GM19328 (cell line): ENCODE results near the gene PHPT1.
"Not testable (repeated sequence)": the region's sequence is repeated elsewhere in the genome, so short reads cannot be mapped to it uniquely, and the experiment has no call there.

ENCODE experiments used
- ATAC-seq: cut with Tn5 transposase; IDR thresholded peaks from one replicate; pipeline ENCODE4 v1.9.1; 2021; ENCODE audit warnings: mild to moderate bottlenecking, moderate library complexity; ENCODE audit not compliant: unreplicated experiment

The PHPT1 gene

DNA sequence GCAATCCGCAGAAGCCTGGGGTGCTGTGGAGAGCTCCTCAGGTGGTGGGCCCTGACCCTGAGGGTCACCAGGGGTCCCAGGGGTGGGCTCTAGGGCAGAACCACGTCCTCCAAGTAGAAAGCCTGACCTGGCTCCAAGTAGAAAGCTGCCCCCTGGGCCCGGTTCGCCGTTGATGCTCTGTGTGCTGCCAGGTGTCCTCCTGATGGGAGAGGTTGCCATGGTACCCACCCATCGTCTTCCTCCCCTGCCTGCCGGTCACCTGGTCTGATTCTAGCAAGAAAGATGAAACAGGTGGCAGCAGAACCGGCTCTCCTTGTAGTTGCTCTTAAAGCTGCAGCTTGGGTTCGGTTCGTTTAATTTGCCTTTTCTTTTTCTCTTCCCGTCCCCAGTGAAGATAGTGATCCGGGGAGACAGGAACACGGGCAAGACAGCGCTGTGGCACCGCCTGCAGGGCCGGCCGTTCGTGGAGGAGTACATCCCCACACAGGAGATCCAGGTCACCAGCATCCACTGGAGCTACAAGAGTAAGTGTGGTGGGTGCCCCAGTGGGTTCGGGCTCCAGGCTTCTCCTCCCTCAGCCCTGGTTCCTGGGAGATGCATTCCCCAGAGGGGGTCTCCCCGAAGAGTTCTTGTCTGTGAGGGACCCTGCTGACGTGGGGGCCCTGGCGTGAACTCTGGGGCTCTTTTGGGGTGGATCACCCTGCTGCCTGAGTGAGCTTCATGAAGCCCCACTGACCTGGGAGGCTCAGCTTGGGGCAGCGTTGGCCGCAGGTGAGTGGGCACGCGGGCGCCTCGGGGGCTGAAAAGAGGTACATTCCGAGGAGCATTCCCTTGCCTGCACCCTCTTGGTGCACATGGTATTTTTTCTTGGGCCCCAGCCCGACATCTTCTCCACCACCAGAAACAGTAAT is 25.8 kb upstream of the PHPT1 start:
- no peak for ATAC-seq

DNA sequence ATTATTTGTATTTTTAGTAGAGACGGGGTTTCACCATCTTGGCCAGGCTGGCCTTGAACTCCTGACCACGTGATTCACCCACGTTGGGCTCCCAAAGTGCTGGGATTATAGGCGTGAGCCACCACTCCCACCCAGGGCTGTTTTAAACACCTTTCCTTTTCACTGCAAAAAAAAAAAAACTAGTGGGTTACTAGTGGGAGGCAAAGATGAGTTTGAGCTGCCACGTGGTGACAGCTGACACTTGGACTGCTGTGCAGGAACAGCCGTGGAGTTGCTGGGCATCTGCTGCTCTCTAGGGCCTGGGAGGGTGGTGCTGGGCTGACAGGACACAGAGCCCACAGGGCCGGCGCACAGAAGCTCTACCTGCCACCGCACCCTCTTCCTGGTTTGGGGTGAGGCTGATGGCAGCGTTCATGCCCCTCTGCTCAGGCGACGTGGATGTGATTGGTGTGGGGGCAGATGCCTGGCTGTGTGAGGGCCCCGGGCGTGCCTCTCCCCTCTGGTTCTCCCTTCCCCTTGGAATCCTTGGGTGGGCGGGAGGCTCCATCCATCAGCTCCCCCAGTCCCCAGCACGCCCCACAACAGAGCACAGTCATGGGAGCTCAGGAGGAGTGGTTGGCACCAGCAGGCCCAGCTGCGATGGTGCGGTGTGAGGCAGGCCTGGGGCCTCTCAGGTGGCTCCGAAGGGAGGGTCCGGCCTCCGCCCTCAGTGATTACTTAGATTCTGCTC is 24.5 kb upstream of the PHPT1 start:
- ATAC-seq, result no peak

DNA sequence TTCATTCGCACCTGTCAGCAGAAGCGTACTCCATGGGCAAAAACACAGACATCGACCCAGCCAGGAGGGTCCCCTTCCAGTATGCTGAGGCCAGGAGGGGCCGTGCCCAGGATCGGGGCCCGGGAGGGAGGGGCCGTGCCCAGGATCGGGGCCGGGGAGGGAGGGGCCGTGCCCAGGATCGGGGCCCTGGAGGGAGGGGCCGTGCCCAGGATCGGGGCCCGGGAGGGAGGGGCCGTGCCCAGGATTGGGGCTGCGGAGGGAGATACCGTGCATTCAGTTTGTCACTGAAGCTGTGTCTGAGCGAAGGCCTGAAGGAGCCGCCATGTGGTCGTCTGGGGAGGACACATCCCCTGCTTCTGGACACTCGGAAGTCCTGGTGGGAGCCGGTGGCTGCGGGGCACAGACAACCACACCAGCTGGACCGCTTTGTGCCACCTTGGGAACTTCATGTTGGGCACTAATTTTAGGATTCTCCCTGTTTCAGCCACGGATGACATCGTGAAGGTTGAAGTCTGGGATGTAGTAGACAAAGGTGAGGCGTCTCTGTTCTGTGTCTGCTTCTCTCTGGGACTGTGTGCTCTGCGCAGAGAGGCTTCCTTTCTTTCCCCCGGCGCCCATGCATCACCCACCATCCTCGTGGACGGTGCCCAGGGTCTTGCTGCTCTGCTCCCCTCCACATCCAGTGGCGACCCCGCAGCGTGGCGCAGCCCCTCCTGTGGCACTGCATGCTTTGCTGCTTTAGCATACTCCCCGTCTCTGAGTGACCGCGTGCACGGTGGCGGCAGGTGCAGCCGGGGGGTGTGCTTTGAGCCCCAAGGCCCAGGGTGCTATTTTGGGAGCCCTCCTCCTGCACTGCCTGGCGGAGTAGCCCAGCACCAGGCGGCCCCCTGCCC is 23.7 kb upstream of the PHPT1 start:
- ATAC-seq, result no peak

DNA sequence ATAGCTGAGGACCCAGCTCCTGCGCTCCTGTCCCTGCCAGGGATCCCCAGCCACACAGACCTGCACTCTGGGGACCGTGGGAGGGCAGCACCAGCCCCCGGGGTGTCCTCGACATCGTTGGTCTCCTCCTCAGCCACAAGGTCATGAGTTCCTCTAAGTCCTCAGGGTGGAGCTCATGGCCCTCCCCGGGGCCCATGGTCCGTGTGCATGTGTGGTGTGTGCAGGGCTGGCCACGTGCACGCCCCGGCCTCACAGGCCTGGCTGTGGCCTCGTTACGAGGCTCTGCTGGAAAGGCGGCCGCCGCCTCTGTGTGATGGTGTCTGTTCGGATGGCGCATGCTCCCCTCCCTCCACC is 23.0 kb upstream of the PHPT1 start:
- ATAC-seq, result no peak

DNA sequence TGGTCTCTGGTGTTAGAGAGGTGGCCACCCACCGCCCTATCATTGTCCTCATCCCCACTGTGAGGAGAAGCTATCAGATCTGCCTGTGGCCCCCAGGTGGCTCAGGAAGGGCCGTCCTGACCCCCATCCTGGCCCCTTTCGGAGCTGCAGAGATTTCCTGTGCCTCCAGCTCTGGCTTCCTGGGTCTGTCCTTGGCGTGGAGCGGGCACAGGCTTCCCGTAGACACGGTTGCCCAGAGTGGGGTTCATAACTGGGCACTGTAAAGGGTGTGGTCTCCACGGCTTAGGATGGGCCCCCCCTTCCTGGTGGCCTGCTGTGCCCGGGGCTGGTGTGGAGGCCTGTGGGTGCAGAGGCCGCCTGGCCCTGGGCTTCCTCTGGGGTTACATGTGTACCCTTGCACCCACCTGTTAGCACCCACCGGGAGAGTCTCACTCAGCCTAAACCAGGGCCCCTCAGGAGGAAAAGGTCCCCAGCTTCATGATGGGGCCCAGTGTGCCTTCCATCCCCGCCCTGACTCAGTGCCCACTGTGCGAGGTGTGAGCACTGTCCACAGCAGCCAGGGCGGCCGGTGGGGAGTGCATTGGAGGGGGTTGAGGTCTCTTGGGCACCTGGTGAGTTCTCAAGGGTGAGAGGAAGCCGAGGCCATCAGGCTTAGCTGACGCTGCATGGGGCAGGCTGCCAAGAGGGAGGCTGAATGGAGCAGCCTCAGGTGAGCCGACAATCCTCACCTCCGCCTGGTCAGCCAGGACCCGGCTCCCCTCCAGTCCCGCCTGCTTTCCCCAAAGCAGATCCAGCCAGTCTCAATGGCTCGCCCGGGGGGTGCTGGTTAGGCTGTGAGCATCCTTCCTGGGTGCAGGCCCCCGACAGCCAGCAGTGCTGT is 22.3 kb upstream of the PHPT1 start:
- ATAC-seq, result no peak

DNA sequence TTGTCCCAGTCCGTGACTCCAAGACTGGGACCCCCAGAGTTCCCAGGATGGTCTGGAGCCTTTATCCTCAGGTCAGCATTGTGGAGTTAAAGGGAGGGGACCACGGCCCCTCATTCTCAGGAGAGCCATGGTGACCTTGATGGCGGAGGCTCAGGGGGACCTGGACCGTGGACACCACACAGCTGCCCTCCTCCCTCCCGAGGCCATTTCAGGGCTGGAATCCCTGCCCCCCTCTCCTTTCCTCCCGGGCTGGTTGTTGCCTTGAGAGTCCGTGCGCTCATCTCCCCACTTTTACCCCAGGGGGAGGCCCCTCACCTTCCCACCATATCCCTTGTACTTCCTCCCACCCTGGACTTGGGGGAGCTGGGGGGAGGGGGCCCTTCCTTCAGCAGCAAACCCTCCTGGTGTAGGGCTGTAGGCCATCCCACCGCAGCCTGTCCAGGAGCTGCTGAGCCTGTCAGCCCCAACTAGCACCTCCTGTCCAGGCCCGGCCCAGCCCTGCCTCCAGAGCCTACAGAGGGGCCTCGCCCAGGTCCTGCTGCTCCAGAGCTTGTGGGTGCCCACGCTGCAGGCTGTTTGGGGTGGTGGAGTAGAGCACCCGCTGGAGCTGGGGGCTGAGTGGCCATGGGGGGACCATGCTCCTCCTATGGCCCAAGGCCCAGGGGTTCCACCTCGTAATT is 21.3 kb upstream of the PHPT1 start:
- no peak for ATAC-seq

DNA sequence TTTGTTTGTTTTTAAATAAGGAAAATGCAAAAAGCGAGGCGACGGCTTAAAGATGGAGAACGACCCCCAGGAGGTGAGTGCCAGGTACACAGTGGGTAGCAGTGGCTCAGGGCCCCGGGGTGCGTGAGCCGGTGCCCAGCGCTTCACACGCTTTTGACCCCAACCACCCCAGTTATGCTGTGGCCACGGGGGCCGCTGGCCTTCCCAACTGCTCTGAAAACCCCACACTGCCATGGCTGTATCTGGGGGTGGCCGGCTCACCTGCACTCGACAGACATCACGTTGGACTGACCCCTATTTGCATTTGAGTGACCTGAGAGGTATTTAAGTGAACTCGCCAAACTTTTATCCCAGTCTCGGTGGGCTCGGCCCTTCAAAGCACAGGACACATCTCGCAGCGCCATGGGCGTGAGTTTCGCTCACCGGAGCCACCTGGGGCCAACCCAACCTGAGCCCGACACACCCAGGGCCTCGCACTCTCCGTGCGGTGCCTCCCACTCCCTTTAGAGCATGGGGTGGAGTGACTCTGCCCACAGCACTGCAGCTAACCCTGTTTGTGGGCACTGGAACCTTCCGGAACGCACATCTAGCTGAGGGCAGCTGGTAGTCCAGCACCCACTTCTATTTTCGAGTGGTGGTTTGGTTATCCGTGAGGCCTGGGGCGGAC is 20.6 kb upstream of the PHPT1 start:
- ATAC-seq, result no peak

DNA sequence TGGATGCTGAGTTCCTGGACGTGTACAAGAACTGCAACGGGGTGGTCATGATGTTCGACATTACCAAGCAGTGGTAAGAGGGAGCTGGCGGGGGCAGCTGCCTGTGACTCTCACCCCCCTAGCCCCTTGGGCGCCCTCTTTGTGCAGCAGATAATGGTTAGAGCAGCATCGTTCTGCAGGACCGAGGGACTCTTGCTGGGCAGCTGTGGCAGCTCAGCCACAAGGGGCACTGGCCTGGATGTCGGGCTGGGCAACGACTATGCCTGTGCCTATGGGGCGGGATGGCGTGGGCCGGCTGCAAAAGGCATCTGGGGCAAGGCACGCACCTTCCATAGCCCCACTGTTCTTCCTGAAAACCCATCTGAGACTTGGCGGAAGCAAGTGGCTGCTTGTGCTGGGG is 19.8 kb upstream of the PHPT1 start:
- ATAC-seq, result no peak

DNA sequence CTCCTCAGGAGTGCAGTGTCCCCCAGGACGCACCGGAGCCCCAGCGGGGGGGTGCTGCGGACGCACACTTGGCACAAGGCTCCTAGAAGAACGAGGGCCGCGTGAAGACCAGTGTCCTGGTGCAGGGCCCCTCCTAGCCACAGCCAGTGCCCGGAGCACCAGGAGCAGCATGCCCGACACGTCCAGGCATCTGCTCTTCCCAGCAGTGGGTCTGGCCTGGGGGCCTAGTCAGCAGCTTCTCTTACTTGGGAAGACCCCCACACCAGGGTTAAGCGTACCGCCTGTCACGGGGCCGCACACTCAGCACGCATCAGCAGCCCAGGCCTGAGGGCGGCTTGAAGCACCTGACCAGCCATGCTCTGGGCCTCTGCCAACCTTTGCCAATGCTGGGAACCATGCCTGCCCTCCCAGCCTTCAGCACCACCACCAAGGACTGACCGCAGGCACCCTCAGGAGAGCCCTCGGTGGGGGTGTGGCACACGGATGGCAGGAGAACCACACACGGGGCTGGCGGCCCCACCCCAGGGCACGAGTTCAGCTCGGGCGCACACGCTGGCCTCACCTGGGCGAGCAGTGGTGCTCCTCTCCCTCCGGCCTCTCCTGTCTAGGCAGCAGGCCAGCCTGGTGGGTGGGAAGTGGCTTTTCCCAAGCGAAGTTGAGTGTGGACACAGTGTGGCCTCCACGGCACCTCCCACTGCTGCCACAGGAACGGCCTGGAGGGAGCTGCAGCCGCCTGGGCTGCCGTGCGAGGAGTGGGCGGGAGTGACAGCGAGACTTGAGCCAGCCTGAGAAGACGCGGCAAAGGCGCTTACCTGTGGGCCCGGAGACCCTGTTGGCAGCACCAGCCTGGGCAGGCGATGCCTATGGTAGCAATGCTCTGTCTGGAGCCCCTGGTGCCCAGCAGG is 19.0 kb upstream of the PHPT1 start:
- ATAC-seq, result no peak

DNA sequence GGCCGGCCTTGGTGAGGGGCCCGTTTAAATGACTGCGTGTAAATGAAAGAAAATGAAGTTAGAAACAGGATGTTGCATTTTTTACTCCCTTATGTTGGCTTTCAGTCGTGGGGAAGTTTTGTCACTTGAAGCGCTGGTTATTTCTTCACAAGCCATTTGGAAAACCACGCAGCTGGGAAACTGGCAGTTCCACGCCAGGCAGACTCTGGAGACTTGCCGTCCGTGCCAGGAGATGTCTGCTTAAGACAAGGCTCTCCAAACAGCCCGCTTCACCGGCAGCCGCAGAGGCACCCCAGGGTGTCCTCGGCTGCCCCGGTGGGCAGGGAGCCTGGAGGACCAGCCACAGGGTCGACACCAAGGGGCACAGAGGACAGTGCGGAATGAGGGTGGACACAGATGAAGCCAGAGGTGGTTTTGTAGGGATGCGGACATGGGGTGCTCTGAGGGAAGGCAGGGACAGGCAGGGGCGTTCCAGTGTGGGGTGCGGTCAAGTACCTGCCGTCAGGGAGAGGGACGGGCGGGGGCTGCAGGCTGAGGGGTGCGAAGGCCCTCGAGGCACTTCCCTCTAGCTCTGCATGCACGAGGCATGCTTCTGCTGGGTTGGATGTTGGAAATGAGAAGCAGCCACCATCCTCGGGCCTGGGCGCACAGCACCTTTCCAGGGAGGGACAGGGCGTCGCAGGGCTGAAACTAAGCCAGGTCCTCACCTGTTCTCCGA is 18.0 kb upstream of the PHPT1 start:
- no peak for ATAC-seq

DNA sequence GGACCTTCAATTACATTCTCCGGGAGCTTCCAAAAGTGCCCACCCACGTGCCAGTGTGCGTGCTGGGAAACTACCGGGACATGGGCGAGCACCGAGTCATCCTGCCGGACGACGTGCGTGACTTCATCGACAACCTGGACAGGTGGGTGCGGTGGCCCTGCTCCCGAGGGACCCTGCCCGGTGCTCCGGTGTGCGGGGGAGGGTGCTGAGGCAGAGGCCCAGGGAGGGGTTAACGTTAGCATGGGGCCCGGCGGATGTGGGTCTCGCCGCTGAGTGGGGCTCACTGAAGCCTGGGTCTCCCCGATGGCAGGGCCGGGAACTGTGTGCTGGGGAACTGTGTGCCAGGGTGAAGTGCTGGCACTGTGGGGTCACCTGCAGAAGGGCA is 17.5 kb upstream of the PHPT1 start:
- ATAC-seq, result no peak

DNA sequence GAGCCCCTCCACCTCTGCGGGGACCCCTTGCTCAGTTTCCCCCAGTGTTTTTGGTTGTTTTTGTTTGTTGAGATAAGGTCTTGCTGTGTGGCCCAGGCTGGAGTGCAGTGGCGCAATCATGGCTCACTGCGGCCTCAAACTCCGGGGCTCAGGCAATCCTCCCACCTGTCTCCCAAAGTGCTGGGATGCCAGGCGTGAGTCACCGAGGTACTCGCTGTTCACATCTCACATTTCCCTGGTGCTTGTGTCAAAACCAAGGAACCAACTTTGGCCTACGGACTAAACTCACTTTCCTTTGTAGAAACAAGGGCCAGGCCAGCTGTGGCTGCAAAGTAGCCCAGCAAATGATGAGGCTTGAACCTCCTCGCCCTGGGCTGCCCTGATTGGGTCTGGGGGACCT is 16.6 kb upstream of the PHPT1 start:
- no peak for ATAC-seq

DNA sequence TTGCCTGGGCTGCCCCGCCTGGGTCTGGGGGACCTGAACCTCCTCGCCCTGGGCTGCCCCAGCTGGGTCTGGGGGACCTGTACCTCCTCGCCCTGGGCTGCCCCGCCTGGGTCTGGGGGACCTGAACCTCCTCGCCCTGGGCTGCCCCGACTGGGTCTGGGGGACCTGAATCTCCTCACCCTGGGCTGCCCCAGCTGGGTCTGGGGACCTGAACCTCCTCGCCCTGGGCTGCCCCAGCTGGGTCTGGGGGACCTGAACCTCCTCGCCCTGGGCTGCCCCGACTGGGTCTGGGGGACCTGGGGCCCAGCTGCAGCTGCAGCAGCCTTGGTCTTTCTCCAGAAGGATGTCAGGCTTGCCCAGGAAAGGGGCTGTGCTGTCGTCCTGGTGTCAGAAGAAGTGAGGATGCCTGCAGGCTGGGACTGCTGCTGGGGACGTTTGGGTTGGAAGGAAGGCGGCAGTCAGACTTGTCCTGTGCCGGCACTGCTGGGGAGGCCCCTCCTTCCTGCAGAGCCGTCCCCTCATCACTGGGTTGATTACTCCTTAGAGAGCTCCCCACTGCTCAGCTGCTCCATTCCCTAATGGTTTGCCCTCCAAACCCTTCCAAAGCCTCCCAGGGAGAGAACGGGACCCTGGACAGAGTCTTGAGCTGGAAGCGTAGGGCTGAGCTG is 15.7 kb upstream of the PHPT1 start:
- ATAC-seq, result not testable (repeated sequence)

DNA sequence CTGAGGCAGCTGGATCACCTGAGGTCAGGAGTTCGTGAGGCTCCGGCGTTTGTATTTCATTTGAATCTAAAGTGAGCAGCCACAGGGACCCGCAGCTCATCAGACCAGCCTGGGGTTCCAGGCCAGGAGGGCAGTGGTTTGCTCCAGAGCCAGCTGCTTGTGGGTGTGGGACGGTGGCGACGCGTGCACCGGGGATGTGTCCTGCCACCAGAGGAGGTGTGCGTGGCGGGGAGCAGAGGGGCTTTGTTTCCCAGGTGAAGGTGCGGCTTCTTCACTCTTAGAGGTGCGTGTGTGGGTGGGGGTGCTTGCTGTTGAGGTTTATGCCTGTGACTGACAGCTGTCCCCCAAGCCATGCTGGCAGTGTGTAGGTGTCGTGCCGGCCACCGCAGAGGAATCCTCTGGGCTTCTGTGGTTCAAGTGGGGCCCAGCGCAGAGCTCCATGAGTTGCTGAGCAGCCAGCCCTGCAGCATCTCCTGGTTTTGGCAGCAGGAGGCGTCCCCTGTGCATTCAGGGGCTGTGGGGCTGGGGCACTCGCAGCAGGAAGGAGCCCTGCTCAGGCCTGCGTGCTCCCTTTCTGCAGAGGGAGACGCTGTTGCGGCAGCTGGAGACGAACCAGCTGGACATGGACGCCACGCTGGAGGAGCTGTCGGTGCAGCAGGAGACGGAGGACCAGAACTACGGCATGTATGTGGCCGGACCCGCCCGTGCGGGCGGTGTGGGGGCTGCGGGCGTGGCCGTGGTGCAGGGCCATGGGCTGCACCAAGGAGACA is 13.9 kb upstream of the PHPT1 start:
- ATAC-seq, result no peak

DNA sequence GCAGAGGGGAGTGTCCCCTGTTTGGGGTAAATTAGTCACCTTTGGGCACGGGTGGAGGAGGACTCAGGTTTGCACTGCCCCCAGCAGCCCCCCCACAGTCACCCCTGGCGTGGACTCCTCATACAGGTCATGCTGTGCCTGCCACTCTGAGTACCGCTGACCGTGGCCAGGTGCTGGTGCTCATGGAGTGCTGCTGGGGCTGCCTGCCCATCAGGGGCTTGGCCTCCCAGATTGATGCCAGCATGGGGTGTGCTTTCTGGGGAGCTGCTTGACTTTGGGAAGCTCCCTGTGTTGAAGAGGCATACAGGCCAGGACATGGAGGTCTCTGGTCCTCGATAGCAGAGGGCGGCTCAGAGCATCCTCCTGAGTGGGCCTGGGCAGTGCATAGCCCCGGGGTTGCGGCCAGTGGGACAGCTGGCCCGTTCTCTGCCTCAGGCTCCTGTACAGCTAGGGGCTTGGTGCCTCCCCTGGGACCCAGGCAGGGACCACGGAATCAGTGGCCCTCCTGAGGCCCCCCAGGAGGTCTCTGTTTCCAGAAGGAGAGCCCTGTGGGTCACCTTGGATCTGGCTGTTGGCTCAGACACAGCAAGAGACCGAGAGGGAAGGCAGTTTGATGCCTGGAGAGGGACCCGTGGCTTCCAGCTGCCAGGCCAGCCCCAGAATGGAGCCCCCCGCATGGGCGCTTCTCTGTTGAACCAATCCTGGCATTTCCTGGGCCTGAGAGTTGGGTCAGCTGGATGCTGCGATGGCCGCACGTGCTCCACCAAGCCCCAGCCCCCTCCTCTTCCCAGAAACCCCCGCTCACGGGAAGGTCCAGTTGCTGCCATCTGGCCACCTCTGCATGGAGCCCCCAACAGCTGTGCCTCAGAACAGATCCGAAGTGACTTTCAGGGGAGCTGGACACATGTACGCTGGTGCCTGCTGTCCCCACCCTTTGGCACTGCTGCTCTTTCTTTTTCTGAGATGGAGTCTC is 13.0 kb upstream of the PHPT1 start:
- ATAC-seq, result no peak
